ENCODE measurements around the gene EEFSEC. TPM values are rescaled to one million over a fixed set of nuclear protein-coding genes. Genes with fewer than 3 reads are reported as not detected.

The EEFSEC gene
- total RNA-seq, 1 donor from 2014 or later, result 23.4 TPM

- TF ChIP-seq CTCF (conservative IDR thresholded peaks at IDR 0.05), result no peak
- Mint-ChIP-seq H3K36me3 (ENCODE audit: low read depth) (no peaks in the 10 kb centered on the region), H3K27me3 (ENCODE audit: low read depth) (no peaks in the 10 kb centered on the region)
Observed at GRCh38 chr3:128187495-128187894, 34.2 kb downstream of the EEFSEC start.

GRCh38 chr3:128188326-128188725 is 35.0 kb downstream of the EEFSEC start:
- H3K27me3 Mint-ChIP-seq (ENCODE audit: low read depth), result no peaks in the 10 kb centered on the region
- H3K9me3 Mint-ChIP-seq, result peaks cover 3% of the 10 kb centered on the region
- no peak for TF ChIP-seq CTCF (conservative IDR thresholded peaks at IDR 0.05)

More at GRCh38 chr3:128187495-128187894, 34.2 kb downstream of the EEFSEC start:
- Mint-ChIP-seq H3K4me1 (no peaks in the 10 kb centered on the region), H3K4me3 (no peak overlapping the region), H3K9me3 (peaks cover 3% of the 10 kb centered on the region), H3K27ac (ENCODE audit: unreplicated experiment) (no peak overlapping the region)
- DNase-seq (ENCODE audit: low read depth, low spot score), result no peak

GRCh38 chr3:128188956-128189355 is 35.7 kb downstream of the EEFSEC start:
- no peaks in the 10 kb centered on the region for H3K27me3 Mint-ChIP-seq (ENCODE audit: low read depth)
- peaks cover 4% of the 10 kb centered on the region for H3K4me1 Mint-ChIP-seq
- DNase-seq (ENCODE audit: low read depth, low spot score), result no peak
- H3K4me3 Mint-ChIP-seq, result no peak overlapping the region
- no peaks in the 10 kb centered on the region for H3K36me3 Mint-ChIP-seq (ENCODE audit: low read depth)
- no peak overlapping the region for H3K27ac Mint-ChIP-seq (ENCODE audit: unreplicated experiment)
- peaks cover 3% of the 10 kb centered on the region for H3K9me3 Mint-ChIP-seq
- TF ChIP-seq CTCF (conservative IDR thresholded peaks at IDR 0.05), result no peak

More at GRCh38 chr3:128188326-128188725, 35.0 kb downstream of the EEFSEC start:
- no peak overlapping the region for H3K27ac Mint-ChIP-seq (ENCODE audit: unreplicated experiment)
- H3K4me1 Mint-ChIP-seq, result peaks cover 4% of the 10 kb centered on the region
- no peak for DNase-seq (ENCODE audit: low read depth, low spot score)
- H3K36me3 Mint-ChIP-seq (ENCODE audit: low read depth), result no peaks in the 10 kb centered on the region
- no peak overlapping the region for H3K4me3 Mint-ChIP-seq

GRCh38 chr3:128190501-128190900 is 37.2 kb downstream of the EEFSEC start:
- Mint-ChIP-seq H3K27ac (ENCODE audit: unreplicated experiment) (no peak overlapping the region), H3K9me3 (peaks cover 3% of the 10 kb centered on the region), H3K36me3 (ENCODE audit: low read depth) (no peaks in the 10 kb centered on the region), H3K27me3 (ENCODE audit: low read depth) (no peaks in the 10 kb centered on the region), H3K4me3 (no peak overlapping the region), H3K4me1 (peaks cover 14% of the 10 kb centered on the region)
- no peak for DNase-seq (ENCODE audit: low read depth, low spot score)
- TF ChIP-seq CTCF (conservative IDR thresholded peaks at IDR 0.05), result no peak

- no peak for DNase-seq (ENCODE audit: low read depth, low spot score)
- peaks cover 26% of the 10 kb centered on the region for H3K4me1 Mint-ChIP-seq
- no peaks in the 10 kb centered on the region for H3K9me3 Mint-ChIP-seq
- H3K36me3 Mint-ChIP-seq (ENCODE audit: low read depth), result no peaks in the 10 kb centered on the region
- no peak overlapping the region for H3K4me3 Mint-ChIP-seq
- H3K27ac Mint-ChIP-seq (ENCODE audit: unreplicated experiment), result no peak overlapping the region
- no peaks in the 10 kb centered on the region for H3K27me3 Mint-ChIP-seq (ENCODE audit: low read depth)
- TF ChIP-seq CTCF (conservative IDR thresholded peaks at IDR 0.05), result no peak
Observed at GRCh38 chr3:128192131-128192530, 38.9 kb downstream of the EEFSEC start.

GRCh38 chr3:128193168-128193567 is 39.9 kb downstream of the EEFSEC start:
- Mint-ChIP-seq H3K4me1 (peaks cover 37% of the 10 kb centered on the region), H3K27me3 (ENCODE audit: low read depth) (no peaks in the 10 kb centered on the region), H3K9me3 (no peaks in the 10 kb centered on the region), H3K4me3 (no peak overlapping the region), H3K27ac (ENCODE audit: unreplicated experiment) (no peak overlapping the region), H3K36me3 (ENCODE audit: low read depth) (no peaks in the 10 kb centered on the region)
- TF ChIP-seq CTCF (conservative IDR thresholded peaks at IDR 0.05), result no peak
- DNase-seq (ENCODE audit: low read depth, low spot score), result no peak
